Suprapubic skin (tissue), 4 donors: ENCODE data around the gene ASB9.

Source experiments
- POLR2A ChIP-seq, 2 donors: fragments of 450-650 bp; IDR thresholded peaks; one replicate each; pipeline ENCODE4 v1.6.1; 2017; ENCODE audit warnings: antibody characterized with exemption in 2 of 2, mild to moderate bottlenecking in 2 of 2, moderate library complexity in 2 of 2
- POLR2AphosphoS5 ChIP-seq, 3 donors: sonication (generic); formaldehyde crosslinking; IDR thresholded peaks; one replicate each; pipeline ENCODE4 v1.6.1; 2017; ENCODE audit warnings: antibody characterized with exemption in 3 of 3
- TF ChIP-seq, protein P1 (sequence below), 2 donors: fragments of 200-600 bp in 1 of 2; fragments of 450-650 bp in 1 of 2; sonication (generic) in 1 of 2; IDR thresholded peaks; one replicate each; pipeline ENCODE4 v1.5.1; 2016 to 2019; ENCODE audit warnings: antibody characterized with exemption in 2 of 2, mild to moderate bottlenecking in 1 of 2, moderate library complexity in 1 of 2

DNA sequence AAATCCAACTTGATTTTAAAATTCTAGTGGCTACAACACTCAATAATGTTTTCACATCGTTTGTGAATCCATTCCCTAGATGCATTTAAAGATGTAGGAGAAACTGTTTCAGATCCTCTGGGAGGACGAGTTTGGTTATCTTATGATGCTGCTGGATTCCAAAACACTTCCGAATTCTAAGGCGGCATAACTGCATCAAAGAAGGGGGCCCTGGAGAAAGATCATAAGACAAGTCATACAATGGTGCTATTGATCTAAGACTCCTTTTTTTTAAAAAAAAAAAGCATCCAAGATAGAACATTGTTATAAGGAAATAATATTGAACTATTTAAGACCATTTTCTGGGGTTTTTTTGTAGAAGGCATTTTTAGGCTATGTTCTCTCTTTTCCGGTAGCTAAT is 25.5 kb downstream of the ASB9 start:
- TF ChIP-seq POLR2A (IDR thresholded peaks at IDR 0.05) = no peak
- TF ChIP-seq, protein P1, sequence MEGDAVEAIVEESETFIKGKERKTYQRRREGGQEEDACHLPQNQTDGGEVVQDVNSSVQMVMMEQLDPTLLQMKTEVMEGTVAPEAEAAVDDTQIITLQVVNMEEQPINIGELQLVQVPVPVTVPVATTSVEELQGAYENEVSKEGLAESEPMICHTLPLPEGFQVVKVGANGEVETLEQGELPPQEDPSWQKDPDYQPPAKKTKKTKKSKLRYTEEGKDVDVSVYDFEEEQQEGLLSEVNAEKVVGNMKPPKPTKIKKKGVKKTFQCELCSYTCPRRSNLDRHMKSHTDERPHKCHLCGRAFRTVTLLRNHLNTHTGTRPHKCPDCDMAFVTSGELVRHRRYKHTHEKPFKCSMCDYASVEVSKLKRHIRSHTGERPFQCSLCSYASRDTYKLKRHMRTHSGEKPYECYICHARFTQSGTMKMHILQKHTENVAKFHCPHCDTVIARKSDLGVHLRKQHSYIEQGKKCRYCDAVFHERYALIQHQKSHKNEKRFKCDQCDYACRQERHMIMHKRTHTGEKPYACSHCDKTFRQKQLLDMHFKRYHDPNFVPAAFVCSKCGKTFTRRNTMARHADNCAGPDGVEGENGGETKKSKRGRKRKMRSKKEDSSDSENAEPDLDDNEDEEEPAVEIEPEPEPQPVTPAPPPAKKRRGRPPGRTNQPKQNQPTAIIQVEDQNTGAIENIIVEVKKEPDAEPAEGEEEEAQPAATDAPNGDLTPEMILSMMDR (IDR thresholded peaks at IDR 0.05) = no peak
- TF ChIP-seq POLR2AphosphoS5 (IDR thresholded peaks at IDR 0.05) = no peak
